ENCODE measurements around the gene PRPF18.
A peak's percentile ranks its signal among the peaks of the same experiment; 100 is the strongest.

PRPF18 gene

DNA sequence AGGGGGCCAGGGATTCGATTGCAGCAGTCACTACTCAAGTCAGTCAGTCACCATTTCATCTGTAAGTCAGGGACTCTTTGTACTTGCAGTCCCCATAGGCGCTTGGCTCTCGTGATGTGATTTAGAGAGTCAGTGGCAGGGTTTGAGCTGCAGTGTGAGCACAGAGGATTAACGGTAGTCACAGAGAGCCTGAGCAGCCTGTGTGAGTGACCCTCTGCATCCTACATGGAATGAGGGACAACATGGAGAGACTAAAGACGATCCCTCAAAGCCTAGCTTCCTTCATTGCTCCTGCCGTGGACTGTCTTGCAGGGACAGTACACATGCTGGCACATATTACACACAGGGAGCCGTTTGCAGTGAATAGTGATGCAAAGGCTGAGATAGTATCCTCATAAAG, 56.3 kb downstream of the PRPF18 start:
- H3K27ac Mint-ChIP-seq: no peak overlapping the region
- H3K9me3 Mint-ChIP-seq: peaks cover 26% of the 10 kb centered on the region
- no peaks in the 10 kb centered on the region for H3K4me1 Mint-ChIP-seq (ENCODE audit: low read depth)
- no peak overlapping the region for H3K4me3 Mint-ChIP-seq
- H3K36me3 Mint-ChIP-seq (ENCODE audit: low read depth): peaks cover 75% of the 10 kb centered on the region
- H3K27me3 Mint-ChIP-seq: no peaks in the 10 kb centered on the region

DNA sequence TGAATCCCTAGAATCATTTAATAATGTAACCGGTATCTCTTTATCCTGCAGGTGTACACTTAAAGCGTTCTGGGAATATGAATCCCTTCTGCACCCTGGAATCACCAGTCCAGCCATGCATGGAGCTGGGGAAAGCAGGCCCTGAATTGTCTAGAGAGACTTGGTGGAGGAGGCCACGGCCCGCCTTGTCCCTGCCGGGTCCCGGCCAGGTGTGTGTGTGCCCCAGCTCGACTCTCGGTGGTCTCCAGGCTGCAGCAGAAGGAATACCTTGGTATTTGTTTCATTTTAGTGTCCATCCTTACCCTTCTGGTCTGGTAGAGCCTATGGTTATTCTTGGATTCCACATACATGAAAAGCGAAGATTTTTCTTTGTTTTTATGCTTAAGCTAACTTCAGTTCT, 58.1 kb downstream of the PRPF18 start:
- Mint-ChIP-seq H3K27ac (no peak overlapping the region), H3K9me3 (peaks cover 24% of the 10 kb centered on the region), H3K36me3 (ENCODE audit: low read depth) (peaks cover 68% of the 10 kb centered on the region), H3K27me3 (no peaks in the 10 kb centered on the region), H3K4me1 (ENCODE audit: low read depth) (peaks cover 6% of the 10 kb centered on the region), H3K4me3 (no peak overlapping the region)

DNA sequence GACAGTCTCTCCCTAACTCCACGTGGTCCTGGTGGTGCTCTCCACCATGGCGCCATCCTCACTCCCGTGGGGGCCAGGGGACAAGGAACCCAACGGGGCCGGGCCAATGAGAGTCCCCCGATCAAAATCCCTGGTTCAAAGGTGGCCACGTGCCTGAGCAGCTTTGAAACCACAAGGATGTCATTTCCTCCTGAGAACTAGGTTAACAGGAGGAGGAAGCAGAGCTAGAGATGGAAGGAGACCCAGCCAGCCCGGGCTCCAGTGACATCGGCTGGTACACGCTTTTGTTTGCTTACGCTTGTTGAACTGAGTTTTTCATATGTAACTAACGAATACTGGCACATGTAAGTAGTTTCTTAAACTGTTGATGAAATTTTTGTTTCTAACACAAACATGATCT, 61.7 kb downstream of the PRPF18 start:
- no peaks in the 10 kb centered on the region for H3K9me3 Mint-ChIP-seq
- H3K27ac Mint-ChIP-seq: no peak overlapping the region
- H3K27me3 Mint-ChIP-seq: no peaks in the 10 kb centered on the region
- peaks cover 32% of the 10 kb centered on the region for H3K36me3 Mint-ChIP-seq (ENCODE audit: low read depth)
- H3K4me3 Mint-ChIP-seq: no peak overlapping the region
- H3K4me1 Mint-ChIP-seq (ENCODE audit: low read depth): peaks cover 15% of the 10 kb centered on the region

DNA sequence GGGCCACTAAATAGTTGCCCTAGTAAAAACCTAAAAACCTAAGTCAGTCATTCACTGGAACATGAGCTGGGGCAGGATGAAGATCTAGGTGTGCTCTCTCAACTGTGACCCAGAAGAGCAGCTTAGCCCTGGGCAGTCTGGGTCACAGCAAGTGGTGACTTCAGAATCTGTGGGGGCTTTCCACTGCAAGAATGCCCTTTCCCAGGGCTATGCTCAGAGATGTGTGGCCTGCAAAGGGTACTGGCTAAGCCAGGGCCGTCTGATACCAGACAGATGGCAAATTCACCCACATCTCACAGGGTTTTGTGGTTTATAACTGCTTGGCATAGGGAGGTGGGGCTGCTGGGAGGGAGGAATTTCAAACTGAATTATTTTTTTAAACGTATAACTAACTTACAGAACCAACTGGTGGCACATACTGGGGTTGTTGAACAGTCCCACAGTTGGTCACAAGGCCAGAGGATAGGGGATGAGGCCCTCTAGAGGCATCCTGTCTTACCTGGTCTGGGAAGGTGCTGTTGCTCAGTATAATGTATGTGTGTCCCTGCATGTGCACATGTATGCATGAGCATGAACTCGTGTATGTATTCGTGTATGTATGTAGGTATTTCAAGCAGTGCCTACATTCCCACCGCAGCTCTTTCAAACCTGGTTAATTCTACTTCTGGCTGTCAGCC, 63.2 kb downstream of the PRPF18 start:
- no peaks in the 10 kb centered on the region for H3K9me3 Mint-ChIP-seq
- peaks cover 27% of the 10 kb centered on the region for H3K36me3 Mint-ChIP-seq (ENCODE audit: low read depth)
- no peaks in the 10 kb centered on the region for H3K27me3 Mint-ChIP-seq
- H3K4me1 Mint-ChIP-seq (ENCODE audit: low read depth): peaks cover 15% of the 10 kb centered on the region
- no peak overlapping the region for H3K4me3 Mint-ChIP-seq
- H3K27ac Mint-ChIP-seq: no peak overlapping the region

DNA sequence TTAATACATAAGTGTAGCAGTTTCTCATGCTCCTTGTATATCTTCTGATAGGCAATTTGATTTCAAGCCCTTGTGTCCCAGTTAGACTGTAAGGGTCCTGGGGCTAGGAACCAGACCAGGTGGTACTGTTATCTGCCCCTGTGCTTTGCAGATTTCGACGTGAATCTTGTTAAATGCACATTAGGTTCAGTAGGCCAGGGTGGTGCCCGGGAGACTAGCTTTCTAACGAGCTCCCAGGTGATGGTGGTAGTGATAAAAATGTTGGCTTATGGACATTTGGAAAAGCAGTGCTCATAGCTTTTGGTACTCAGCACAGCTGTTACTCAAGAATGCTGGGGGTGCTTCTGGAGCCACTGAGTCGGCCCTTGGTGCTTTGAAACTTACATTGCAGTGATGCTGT, 64.2 kb downstream of the PRPF18 start:
- Mint-ChIP-seq H3K27ac (no peak overlapping the region), H3K9me3 (no peaks in the 10 kb centered on the region), H3K4me1 (ENCODE audit: low read depth) (peaks cover 15% of the 10 kb centered on the region), H3K36me3 (ENCODE audit: low read depth) (peaks cover 19% of the 10 kb centered on the region), H3K27me3 (no peaks in the 10 kb centered on the region), H3K4me3 (no peak overlapping the region)

DNA sequence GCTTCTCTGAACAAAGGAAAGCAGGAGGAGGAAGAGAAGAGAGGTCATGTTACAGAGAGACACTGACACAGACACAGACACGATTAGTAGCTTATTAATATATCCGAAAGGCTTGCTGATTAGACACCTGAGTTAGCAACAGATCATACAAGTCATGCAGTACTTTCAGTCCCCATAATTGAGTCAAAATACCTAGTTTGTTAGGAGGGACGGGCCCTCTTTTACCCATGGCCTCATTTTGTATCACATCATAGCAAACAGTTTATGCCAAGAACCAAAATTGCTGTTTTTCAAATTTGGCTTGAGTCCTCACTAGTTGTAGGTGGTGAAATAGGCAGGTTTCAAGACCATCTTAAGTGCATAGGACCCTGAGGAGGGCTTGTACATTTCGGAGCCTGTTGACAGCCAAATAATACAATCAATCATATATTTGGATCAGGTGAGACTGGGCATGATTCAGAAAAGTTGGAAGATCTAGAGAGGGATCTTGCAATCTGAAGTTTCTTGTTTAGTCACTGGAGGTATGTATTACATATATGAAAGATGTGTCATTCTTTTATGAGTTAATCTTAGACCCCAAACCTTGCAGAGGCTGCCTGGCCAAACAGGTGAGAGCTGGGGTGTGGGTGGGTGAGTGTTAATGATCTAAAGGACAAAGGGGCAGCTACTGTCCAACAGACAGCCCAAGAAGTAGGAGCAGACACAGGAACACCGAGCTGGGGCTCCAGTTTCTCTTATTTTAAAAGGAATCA, 65.4 kb downstream of the PRPF18 start:
- Mint-ChIP-seq H3K36me3 (ENCODE audit: low read depth) (peaks cover 10% of the 10 kb centered on the region), H3K4me1 (ENCODE audit: low read depth) (peaks cover 15% of the 10 kb centered on the region), H3K9me3 (no peaks in the 10 kb centered on the region), H3K27ac (peak overlapping the region; percentile 61), H3K4me3 (no peak overlapping the region), H3K27me3 (no peaks in the 10 kb centered on the region)

DNA sequence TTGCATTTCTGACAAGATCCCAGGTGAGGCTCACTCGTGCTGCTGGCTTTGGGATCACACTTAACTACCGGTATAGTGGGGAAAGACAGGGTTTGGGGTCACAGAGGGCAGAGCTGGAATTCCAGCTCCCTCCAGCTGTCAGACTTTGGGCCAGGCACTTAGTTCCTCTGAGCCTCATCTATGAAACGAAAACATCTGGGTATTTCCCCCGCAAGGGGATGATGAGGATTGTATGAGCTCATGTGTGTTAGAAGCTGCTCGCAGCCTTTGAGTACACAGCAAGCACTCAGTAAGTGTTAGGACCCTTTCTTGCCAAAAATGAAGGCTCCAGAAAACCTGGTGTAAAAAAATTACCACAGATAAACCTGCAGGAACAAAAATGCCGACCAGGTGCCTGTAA, 66.1 kb downstream of the PRPF18 start:
- no peak overlapping the region for H3K27ac Mint-ChIP-seq
- H3K27me3 Mint-ChIP-seq: no peaks in the 10 kb centered on the region
- peaks cover 15% of the 10 kb centered on the region for H3K4me1 Mint-ChIP-seq (ENCODE audit: low read depth)
- H3K4me3 Mint-ChIP-seq: no peak overlapping the region
- H3K9me3 Mint-ChIP-seq: no peaks in the 10 kb centered on the region
- peaks cover 7% of the 10 kb centered on the region for H3K36me3 Mint-ChIP-seq (ENCODE audit: low read depth)

DNA sequence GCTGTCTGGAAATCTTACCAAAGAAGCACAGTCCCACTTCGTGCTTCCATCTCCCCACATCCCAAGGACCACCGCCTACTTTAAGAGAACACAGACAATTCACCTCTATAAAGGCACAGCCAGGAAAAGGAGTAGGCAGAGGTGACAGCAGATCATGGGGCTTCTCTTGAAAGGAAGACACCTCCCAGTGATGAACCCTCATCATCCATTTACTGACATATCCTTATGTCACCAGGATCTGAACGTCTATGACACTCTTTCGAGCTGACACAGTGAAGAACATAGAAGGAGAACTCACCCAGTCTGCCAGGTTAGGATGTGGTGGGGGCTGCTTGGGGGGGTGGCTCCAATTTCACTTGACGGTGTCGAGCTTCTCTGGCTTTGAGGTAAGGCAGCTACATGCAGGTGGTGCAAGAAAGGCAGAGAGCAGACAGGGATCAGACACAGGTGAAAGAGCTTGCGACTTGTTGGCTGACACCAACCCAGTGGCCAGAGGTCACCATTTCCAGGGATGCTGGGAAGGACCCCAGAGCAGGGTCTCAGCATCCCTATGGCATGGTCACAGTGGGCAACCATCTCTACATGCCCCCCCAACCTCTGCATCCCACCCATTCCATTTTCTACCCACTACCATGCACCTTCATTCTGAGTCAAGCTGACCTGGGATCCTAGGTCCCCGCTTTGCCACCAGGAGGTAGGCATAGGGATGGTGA, 67.5 kb downstream of the PRPF18 start:
- no peaks in the 10 kb centered on the region for H3K9me3 Mint-ChIP-seq
- peaks cover 13% of the 10 kb centered on the region for H3K4me1 Mint-ChIP-seq (ENCODE audit: low read depth)
- H3K36me3 Mint-ChIP-seq (ENCODE audit: low read depth): no peaks in the 10 kb centered on the region
- H3K4me3 Mint-ChIP-seq: no peak overlapping the region
- H3K27ac Mint-ChIP-seq: no peak overlapping the region
- no peaks in the 10 kb centered on the region for H3K27me3 Mint-ChIP-seq

DNA sequence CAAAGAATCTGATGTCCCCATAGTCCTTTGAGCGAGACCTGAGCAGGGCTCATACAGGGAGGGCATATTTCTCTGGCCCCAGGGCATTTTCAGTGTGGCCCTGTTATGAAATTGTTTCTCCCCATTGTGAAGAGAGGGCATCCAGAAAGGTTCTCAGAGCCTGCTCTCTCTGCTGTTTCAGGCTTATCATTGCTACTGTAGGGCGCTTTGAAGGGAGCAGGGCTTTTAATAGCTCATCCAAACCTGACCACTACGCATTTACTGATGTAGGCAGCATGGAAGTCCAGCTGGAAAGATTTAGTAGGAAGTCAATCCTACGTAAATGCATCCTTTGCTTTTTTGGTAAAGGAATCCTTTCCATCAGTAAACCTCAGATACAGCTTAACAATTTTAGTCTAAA, 68.1 kb downstream of the PRPF18 start:
- no peaks in the 10 kb centered on the region for H3K9me3 Mint-ChIP-seq
- H3K27ac Mint-ChIP-seq: no peak overlapping the region
- no peak overlapping the region for H3K4me3 Mint-ChIP-seq
- peaks cover 15% of the 10 kb centered on the region for H3K4me1 Mint-ChIP-seq (ENCODE audit: low read depth)
- H3K36me3 Mint-ChIP-seq (ENCODE audit: low read depth): no peaks in the 10 kb centered on the region
- no peaks in the 10 kb centered on the region for H3K27me3 Mint-ChIP-seq

DNA sequence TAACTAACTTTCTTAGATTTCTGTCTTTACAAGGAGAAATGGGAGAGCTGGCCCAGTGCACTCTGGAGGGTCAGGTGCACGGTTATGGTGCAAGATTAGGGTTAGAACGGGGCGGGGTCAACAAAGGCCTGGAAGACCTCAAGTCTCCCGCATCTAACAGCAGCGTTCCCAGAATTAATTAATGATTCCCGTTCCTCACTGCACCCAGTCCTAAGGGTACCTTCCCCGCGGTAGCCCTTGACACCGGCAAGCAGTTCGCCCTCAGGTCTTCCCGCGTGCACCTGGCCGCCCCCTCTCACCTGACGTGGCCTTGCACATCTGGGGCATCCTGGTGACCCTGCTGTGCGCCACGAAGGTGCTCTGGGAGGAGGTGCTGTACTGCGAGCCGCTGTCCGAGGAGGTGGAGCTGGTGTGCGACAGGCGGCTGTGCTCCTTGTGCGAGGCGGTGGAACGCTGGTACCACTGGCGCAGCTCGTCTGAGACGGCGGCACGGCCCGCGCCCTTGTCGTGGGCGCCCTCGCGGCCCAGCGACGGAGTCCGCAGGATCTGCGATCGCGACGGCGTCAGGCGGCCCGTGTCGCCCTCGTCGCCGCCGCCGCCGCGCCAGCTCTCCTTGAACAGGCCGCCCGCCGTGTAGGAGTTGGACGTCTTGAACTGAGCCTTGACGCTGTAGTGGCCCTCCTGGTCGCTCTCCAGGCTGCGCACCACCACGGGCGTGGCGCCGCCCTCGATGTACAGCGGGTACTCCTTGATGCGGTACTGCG, 69.8 kb downstream of the PRPF18 start:
- Mint-ChIP-seq H3K36me3 (ENCODE audit: low read depth) (no peaks in the 10 kb centered on the region), H3K4me3 (no peak overlapping the region), H3K27ac (no peak overlapping the region), H3K27me3 (no peaks in the 10 kb centered on the region), H3K4me1 (ENCODE audit: low read depth) (peaks cover 20% of the 10 kb centered on the region), H3K9me3 (no peaks in the 10 kb centered on the region)

DNA sequence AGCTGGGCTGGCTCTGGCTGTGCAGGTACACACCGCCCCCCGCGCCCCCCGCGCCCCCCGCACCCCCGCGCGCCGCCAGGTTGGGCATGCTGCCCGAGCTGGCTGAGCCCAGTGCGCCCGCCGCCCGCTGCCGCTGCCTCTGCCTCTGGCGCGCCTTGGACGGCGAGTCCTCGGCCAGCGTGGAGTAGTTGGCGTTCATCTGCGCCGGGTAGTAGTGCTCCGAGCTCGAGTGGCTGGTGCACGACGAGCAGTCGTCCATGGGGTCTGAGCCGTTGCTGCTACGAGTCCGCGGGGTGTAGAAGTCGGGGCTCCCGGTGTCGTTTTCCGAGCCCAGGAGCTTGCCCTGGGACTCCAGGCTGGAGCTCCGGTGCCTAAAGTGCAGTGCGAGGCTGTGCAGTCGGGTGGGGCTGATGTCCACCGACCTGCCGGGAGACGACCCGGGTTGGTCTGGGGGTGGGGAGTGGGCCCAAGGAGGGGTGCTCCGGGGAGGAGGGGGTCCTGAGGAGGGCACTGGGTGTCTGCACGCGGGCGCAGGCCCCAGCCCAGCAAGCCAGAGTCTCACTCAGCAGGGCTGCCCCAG, 70.4 kb downstream of the PRPF18 start:
- Mint-ChIP-seq H3K36me3 (ENCODE audit: low read depth) (no peaks in the 10 kb centered on the region), H3K27ac (no peak overlapping the region), H3K9me3 (no peaks in the 10 kb centered on the region), H3K27me3 (no peaks in the 10 kb centered on the region), H3K4me3 (no peak overlapping the region), H3K4me1 (ENCODE audit: low read depth) (peaks cover 17% of the 10 kb centered on the region)

DNA sequence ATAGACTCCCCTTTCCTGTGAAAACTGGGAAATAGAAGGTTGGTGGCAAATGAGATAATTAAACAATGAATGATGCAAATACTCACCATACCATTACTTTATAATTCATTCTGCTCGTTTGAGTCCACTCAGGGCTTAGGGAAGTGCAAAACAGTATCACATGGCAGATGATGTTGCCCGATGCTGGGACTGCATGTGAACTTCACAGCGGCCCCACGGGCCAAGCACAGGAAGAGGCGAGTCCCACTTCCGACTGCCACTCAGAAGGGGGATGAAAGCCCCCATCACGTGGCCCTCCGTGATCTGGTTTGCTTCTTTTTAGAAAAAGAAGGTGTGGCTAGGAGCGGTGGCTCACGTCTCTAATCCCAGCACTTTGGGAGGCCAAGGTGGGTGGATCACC, 71.5 kb downstream of the PRPF18 start:
- H3K4me1 Mint-ChIP-seq (ENCODE audit: low read depth): peaks cover 11% of the 10 kb centered on the region
- no peak overlapping the region for H3K27ac Mint-ChIP-seq

DNA sequence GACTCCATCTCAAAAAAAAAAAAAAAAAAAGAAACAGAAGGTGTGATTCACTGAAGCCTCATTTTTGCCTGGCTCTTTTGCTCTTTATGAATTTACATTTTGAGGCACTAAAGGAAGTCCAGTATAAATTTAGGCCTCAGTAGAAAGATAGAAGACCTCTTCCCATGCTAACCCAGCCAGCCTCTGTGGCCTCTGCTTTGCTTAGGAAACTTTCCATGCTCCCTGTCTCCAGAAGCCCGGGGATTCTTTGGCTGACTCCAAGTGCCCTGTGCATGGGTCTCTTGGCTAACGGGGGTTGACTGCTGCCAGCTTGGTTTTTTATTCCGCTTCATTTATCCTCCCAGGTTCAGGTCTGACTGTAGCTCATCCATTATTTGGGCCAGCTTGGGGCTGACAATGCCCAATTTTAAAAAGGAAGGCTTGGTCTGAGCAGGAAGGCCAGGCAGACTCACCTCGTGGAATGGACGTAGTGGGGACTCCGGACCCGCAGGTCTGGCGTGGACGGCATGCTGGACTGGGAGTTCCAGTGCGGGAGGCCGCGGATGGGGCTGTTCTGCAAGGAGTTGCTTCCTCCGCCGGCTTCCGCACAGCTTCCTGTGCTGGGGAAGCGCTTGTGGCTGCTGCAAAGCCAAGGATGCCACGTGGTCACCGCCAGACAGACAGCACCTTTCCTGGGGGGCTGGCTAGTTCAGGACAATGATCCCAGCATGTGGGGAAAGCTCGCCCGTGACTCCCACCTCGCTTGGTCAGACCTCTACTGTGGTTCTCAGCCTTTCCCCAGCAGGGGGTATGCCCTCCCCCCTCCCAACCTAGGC, 72.3 kb downstream of the PRPF18 start:
- peaks cover 11% of the 10 kb centered on the region for H3K4me1 Mint-ChIP-seq (ENCODE audit: low read depth)
- no peaks in the 10 kb centered on the region for H3K36me3 Mint-ChIP-seq (ENCODE audit: low read depth)
- H3K4me3 Mint-ChIP-seq: peak overlapping the region; percentile 57
- H3K27me3 Mint-ChIP-seq: no peaks in the 10 kb centered on the region
- H3K9me3 Mint-ChIP-seq: no peaks in the 10 kb centered on the region
- H3K27ac Mint-ChIP-seq: no peak overlapping the region

More for the DNA sequence above, 71.5 kb downstream of the PRPF18 start:
- H3K4me3 Mint-ChIP-seq: no peak overlapping the region
- H3K9me3 Mint-ChIP-seq: no peaks in the 10 kb centered on the region
- H3K36me3 Mint-ChIP-seq (ENCODE audit: low read depth): no peaks in the 10 kb centered on the region
- no peaks in the 10 kb centered on the region for H3K27me3 Mint-ChIP-seq

All from stimulated activated naive CD8-positive, alpha-beta T cell treated with anti-CD3 and anti-CD28 coated beads, Interleukin-15, Interleukin-2, amounts not matched to agents 100 ng/mL and 50 ng/mL, for 24 hours (primary cell).